Urinary bladder (tissue), 4 donors: ENCODE measurements around the gene RPH3AL. TPM values are rescaled to one million over a fixed set of nuclear protein-coding genes. Genes with fewer than 3 reads are reported as not detected.

Source experiments
- DNase-seq: peaks from one replicate; pipeline ENCODE4 v3.0.0-alpha.2; 2015; ENCODE audit errors: extremely low spot score
- H3K27ac ChIP-seq: one replicate; pipeline ENCODE4 v1.5.1; 2013; ENCODE audit warnings: low read depth, mild to moderate bottlenecking, moderate library complexity
- H3K36me3 ChIP-seq: one replicate; pipeline ENCODE4 v1.6.1; 2013; ENCODE audit warnings: mild to moderate bottlenecking, moderate library complexity; ENCODE audit not compliant: insufficient read depth
- H3K4me1 ChIP-seq: one replicate; pipeline ENCODE4 v1.6.1; 2013; ENCODE audit warnings: mild to moderate bottlenecking, moderate library complexity; ENCODE audit not compliant: insufficient read depth
- H3K4me3 ChIP-seq: one replicate; pipeline ENCODE4 v1.5.1; 2013; ENCODE audit warnings: low read depth, low read length
- WGBS: extraction: QIAGEN DNeasy Blood & Tissue Kit; methylation state at CpG from one replicate; pipeline ENCODE4 v1.1.7; 2013; 5-methylcytosine and 5-hydroxymethylcytosine counted together
- polyA plus RNA-seq: library from polyadenylated mRNA; stranded (reverse); fragments of 200-250 nt; gene quantifications from one replicate; pipeline ENCODE4 v1.2.3, GENCODE V29; 2013
- total RNA-seq: library from RNA; depleted of rRNA; stranded (reverse); fragments of >200 nt; gene quantifications from one replicate; pipeline ENCODE4 v1.2.3, GENCODE V29; 2014
- donor health status: healthy with polysubstance abuse.
- donor health status: healthy.

RPH3AL gene
- total and polyA plus RNA-seq, 2 donors: 5.4 to 7.1 TPM

- 69% methylated on average over 8 of the region's 8 CpGs for WGBS
- H3K36me3 ChIP-seq: no peaks in the 10 kb centered on the region
- H3K4me1 ChIP-seq: peaks cover 1% of the 10 kb centered on the region
- H3K27ac ChIP-seq: no peak overlapping the region
- no peak overlapping the region for H3K4me3 ChIP-seq
- no peak for DNase-seq
Observed at GRCh38 chr17:353213-353837, 718 bp upstream of the RPH3AL start.

GRCh38 chr17:351875-352420, 659 bp downstream of the RPH3AL start:
- H3K27ac ChIP-seq: peak overlapping the region; percentile 40
- H3K36me3 ChIP-seq: no peaks in the 10 kb centered on the region
- 87% methylated on average over 19 of the region's 19 CpGs for WGBS
- H3K4me1 ChIP-seq: peaks cover 1% of the 10 kb centered on the region
- H3K4me3 ChIP-seq: no peak overlapping the region
- DNase-seq: no peak

- no peaks in the 10 kb centered on the region for H3K36me3 ChIP-seq
- peaks cover 1% of the 10 kb centered on the region for H3K4me1 ChIP-seq
- no peak overlapping the region for H3K4me3 ChIP-seq
- 86% methylated on average over 6 of the region's 6 CpGs for WGBS
- no peak for DNase-seq
- no peak overlapping the region for H3K27ac ChIP-seq
Observed at GRCh38 chr17:351449-351738, 1.2 kb downstream of the RPH3AL start.

GRCh38 chr17:350706-351448, 1.7 kb downstream of the RPH3AL start:
- DNase-seq: no peak
- Histone ChIP-seq H3K4me1 (peaks cover 1% of the 10 kb centered on the region), H3K36me3 (no peaks in the 10 kb centered on the region), H3K4me3 (no peak overlapping the region), H3K27ac (peak overlapping the region; percentile 82)
- 68% methylated on average over 8 of the region's 8 CpGs for WGBS

- peaks cover 1% of the 10 kb centered on the region for H3K4me1 ChIP-seq
- no peak for DNase-seq
- H3K27ac ChIP-seq: no peak overlapping the region
- H3K36me3 ChIP-seq: no peaks in the 10 kb centered on the region
- no peak overlapping the region for H3K4me3 ChIP-seq
- 58% methylated on average over 3 of the region's 3 CpGs for WGBS
Observed at GRCh38 chr17:349666-350065, 2.9 kb downstream of the RPH3AL start.

DNA sequence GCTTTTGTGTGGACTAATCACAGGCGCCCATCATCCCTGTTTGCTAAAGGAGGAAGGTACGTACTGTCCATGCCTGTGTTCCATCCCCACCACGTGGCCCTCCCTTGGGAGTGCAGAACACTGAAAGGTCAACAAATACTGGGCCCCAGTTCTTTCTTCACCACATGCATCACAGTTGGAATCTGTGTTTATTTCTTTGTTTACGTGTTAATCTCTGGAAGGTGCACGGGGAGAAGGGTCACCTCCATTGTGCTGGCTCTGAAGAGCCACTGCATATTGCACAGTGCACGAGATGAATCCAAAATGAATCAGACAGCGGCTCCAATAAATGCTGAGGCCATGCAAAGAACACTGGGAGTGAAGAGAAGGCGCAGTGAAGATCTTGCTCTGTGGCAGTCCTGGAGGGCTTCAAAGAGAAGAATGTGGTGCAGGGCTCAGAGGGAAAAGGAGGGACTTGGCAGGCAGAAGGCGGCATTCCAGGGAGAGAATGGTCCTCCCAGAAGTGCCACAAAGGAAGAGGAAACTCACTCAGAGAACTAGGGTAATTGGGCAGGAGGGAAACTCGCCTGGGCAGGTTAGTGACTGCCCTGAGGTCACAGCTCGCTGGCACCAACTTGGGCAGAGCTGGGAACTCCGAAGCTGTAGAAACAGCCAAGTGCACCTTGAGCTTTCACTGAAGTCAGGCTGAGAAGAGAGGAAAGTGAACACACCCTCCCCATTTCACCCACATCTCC, 3.7 kb downstream of the RPH3AL start:
- DNase-seq: no peak
- Histone ChIP-seq H3K4me3 (no peak overlapping the region), H3K36me3 (no peaks in the 10 kb centered on the region), H3K4me1 (peaks cover 1% of the 10 kb centered on the region), H3K27ac (peak overlapping the region; percentile 74)
- 65% methylated on average over 12 of the region's 12 CpGs for WGBS

GRCh38 chr17:348012-348411, 4.6 kb downstream of the RPH3AL start:
- WGBS: 58% methylated on average over 2 of the region's 2 CpGs
- Histone ChIP-seq H3K4me1 (peaks cover 1% of the 10 kb centered on the region), H3K4me3 (no peak overlapping the region), H3K27ac (peak overlapping the region; percentile 15), H3K36me3 (no peaks in the 10 kb centered on the region)
- no peak for DNase-seq

DNA sequence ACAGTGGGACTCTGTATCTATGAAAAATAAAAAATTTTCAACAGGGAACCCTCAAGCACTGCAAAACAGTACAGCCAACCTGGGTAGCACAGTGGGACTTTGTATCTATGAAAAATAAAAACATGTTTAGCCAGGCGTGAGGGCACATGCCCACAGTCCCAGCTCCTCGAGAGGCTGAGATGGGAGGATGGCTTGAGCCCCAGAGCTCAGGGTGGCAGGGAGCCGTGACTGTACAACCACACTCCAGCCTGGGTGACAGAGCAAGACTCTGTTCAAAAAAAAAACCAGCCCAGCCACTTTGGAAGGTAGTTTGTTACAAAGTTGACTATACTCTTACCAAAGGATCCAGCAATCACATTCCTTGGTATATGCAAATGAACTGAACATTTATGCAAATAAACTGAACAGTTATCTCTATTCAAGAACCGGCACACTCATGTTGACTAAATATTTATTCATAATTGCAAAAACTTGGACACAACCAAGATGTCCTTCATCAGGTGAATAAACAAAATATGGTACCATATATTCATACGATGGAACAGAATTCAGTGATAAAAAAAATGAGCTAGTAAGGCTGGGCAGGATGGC, 5.2 kb downstream of the RPH3AL start:
- DNase-seq: no peak
- WGBS: 76% methylated on average over 5 of the region's 5 CpGs
- Histone ChIP-seq H3K4me3 (no peak overlapping the region), H3K27ac (no peak overlapping the region), H3K36me3 (no peaks in the 10 kb centered on the region), H3K4me1 (peaks cover 1% of the 10 kb centered on the region)

GRCh38 chr17:345992-346785, 6.4 kb downstream of the RPH3AL start:
- Histone ChIP-seq H3K4me3 (no peak overlapping the region), H3K27ac (no peak overlapping the region), H3K4me1 (peaks cover 1% of the 10 kb centered on the region), H3K36me3 (no peaks in the 10 kb centered on the region)
- 77% methylated on average over 12 of the region's 12 CpGs for WGBS
- DNase-seq: no peak

DNA sequence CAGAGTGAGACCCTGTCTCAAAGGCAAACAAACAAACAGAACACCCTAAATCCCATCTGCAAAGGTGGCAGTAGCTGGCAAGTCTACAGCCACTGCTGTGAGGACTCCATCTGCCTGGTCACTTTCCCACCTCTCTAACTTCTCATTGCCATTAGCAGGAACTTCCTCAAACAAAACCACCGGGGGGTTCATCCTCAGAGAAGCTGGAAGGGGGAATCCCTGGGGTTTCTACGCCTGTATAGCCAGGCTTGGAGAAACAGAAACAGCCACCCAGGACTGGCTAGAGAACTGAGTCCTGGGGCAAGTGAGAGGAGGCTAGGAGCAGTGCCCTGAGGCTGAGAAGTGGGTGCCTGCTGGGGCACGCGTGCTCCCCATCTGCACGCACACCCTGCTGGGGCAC, 7.3 kb downstream of the RPH3AL start:
- DNase-seq: no peak
- Histone ChIP-seq H3K4me1 (no peaks in the 10 kb centered on the region), H3K4me3 (no peak overlapping the region), H3K27ac (no peak overlapping the region), H3K36me3 (no peaks in the 10 kb centered on the region)
- 84% methylated on average over 5 of the region's 5 CpGs for WGBS

- Histone ChIP-seq H3K36me3 (no peaks in the 10 kb centered on the region), H3K4me1 (no peaks in the 10 kb centered on the region), H3K4me3 (no peak overlapping the region), H3K27ac (no peak overlapping the region)
- 97% methylated on average over 5 of the region's 5 CpGs for WGBS
- no peak for DNase-seq
Observed at GRCh38 chr17:343875-344752, 8.5 kb downstream of the RPH3AL start.

- no peak overlapping the region for H3K4me3 ChIP-seq
- H3K4me1 ChIP-seq: no peaks in the 10 kb centered on the region
- no peaks in the 10 kb centered on the region for H3K36me3 ChIP-seq
- DNase-seq: no peak
- WGBS: 76% methylated on average over 7 of the region's 7 CpGs
- H3K27ac ChIP-seq: no peak overlapping the region
Observed at GRCh38 chr17:343211-343610, 9.4 kb downstream of the RPH3AL start.
